ENCODE measurements around the gene CELF4.
"Not testable (repeated sequence)": the region's sequence is repeated elsewhere in the genome, so short reads cannot be mapped to it uniquely, and the experiment has no call there.

CELF4 gene

GRCh38 chr18:37368110-37368954, 197.3 kb downstream of the CELF4 start:
- no peak for DNase-seq (ENCODE audit: low spot score)
- TF ChIP-seq CTCF (IDR thresholded peaks at IDR 0.05; ENCODE audit: extremely low read depth, missing control alignments) = no peak

GRCh38 chr18:37364237-37364636, 201.4 kb downstream of the CELF4 start:
- DNase-seq (ENCODE audit: low spot score) = no peak
- no peak for TF ChIP-seq CTCF (IDR thresholded peaks at IDR 0.05; ENCODE audit: extremely low read depth, missing control alignments)

GRCh38 chr18:37362158-37362890, 203.3 kb downstream of the CELF4 start:
- no peak for DNase-seq (ENCODE audit: low spot score)
- TF ChIP-seq CTCF (IDR thresholded peaks at IDR 0.05; ENCODE audit: extremely low read depth, missing control alignments) = no peak

- no peak for TF ChIP-seq CTCF (IDR thresholded peaks at IDR 0.05; ENCODE audit: extremely low read depth, missing control alignments)
- DNase-seq (ENCODE audit: low spot score) = no peak
Observed at GRCh38 chr18:37361335-37362157, 204.1 kb downstream of the CELF4 start.

GRCh38 chr18:37358061-37358460, 207.5 kb downstream of the CELF4 start:
- not testable (repeated sequence) for DNase-seq (ENCODE audit: low spot score)

GRCh38 chr18:37355772-37356171, 209.8 kb downstream of the CELF4 start:
- no peak for TF ChIP-seq CTCF (IDR thresholded peaks at IDR 0.05; ENCODE audit: extremely low read depth, missing control alignments)
- no peak for DNase-seq (ENCODE audit: low spot score)

- no peak for DNase-seq (ENCODE audit: low spot score)
Observed at GRCh38 chr18:37351110-37351509, 214.5 kb downstream of the CELF4 start.

More at GRCh38 chr18:37351110-37351509, 214.5 kb downstream of the CELF4 start:
- no peak for TF ChIP-seq CTCF (IDR thresholded peaks at IDR 0.05; ENCODE audit: extremely low read depth, missing control alignments)
